Hepatocyte (in vitro differentiated cells): ENCODE data around the gene CAPN11.

ENCODE experiments used
- EZH2 ChIP-seq: fragments of 200-600 bp; sonication (generic); IDR thresholded peaks from 2 replicates; pipeline ENCODE4 v1.6.1; 2016; ENCODE audit warnings: antibody characterized with exemption, mild to moderate bottlenecking, borderline replicate concordance
- TF ChIP-seq, protein P1 (sequence below): fragments of 200-600 bp; sonication (generic); IDR thresholded peaks from 2 replicates; pipeline ENCODE4 v1.5.1; 2016; ENCODE audit warnings: antibody characterized with exemption, mild to moderate bottlenecking; ENCODE audit not compliant: poor library complexity

DNA sequence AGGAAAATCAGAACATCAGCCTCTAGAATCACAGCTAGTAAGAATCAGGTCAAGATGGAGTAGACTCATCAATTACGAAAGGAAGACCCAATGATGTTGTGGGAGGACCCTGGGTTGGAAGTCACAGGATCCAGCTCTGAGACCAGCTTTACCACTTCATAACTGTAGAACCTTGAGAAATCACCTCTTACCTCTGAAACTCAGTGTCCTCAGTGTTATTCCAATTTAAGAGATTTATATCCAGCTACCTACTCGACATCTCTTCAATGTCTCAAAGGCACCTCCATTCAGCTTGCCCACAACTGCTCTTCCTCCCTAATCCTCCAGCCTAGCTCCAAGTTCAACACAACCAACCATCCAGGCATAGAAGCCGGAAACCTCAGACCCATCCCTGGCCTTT, 47.7 kb upstream of the CAPN11 start:
- TF ChIP-seq, protein P1, sequence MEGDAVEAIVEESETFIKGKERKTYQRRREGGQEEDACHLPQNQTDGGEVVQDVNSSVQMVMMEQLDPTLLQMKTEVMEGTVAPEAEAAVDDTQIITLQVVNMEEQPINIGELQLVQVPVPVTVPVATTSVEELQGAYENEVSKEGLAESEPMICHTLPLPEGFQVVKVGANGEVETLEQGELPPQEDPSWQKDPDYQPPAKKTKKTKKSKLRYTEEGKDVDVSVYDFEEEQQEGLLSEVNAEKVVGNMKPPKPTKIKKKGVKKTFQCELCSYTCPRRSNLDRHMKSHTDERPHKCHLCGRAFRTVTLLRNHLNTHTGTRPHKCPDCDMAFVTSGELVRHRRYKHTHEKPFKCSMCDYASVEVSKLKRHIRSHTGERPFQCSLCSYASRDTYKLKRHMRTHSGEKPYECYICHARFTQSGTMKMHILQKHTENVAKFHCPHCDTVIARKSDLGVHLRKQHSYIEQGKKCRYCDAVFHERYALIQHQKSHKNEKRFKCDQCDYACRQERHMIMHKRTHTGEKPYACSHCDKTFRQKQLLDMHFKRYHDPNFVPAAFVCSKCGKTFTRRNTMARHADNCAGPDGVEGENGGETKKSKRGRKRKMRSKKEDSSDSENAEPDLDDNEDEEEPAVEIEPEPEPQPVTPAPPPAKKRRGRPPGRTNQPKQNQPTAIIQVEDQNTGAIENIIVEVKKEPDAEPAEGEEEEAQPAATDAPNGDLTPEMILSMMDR = no peak
- TF ChIP-seq EZH2 = no peak
